IMR-90 (cell line): Measurements from ENCODE around the gene ZNF292. TPM values are rescaled to one million over a fixed set of nuclear protein-coding genes. Genes with fewer than 3 reads are reported as not detected.
"Not testable (repeated sequence)": the region's sequence is repeated elsewhere in the genome, so short reads cannot be mapped to it uniquely, and the experiment has no call there.

Source experiments
- ATAC-seq: fragments of 200-7000 bp; cut with Tn5 transposase; 2 replicates; pipeline ENCODE4 v1.9.1; 2020; ENCODE audit warnings: low read depth, mild to moderate bottlenecking, moderate library complexity
- BruUV-seq: library from RNA; stranded (reverse); fragments of 400-500 nt; replicated peaks from 2 replicates; lab custom pipeline; 2021; lab: Mats Ljungman, UMichigan
- CTCF ChIA-PET: fragments of 300-600 bp; formaldehyde crosslinking; extraction: SDS; loops from one replicate; lab custom pipeline; 2021; ENCODE audit warnings: antibody characterized with exemption; lab: Yijun Ruan, JAX
- POLR2A ChIA-PET: fragments of 300-600 bp; sonication (Branson Sonifier 250); formaldehyde crosslinking; loops from one replicate; lab custom pipeline; 2022; ENCODE audit warnings: antibody characterized with exemption; ENCODE audit not compliant: unreplicated experiment; lab: Charles Lee
- DNase-seq: peaks from one replicate; pipeline ENCODE4 v3.0.0; 2013
- H2AFZ ChIP-seq: replicated peaks from 2 replicates; pipeline ENCODE3; 2013; ENCODE audit warnings: low read length, mild to moderate bottlenecking; ENCODE audit not compliant: poor library complexity
- H2AK5ac ChIP-seq: 2 replicates; pipeline ENCODE4 v1.6.1; 2013; ENCODE audit warnings: low read depth, low read length, inconsistent platforms
- H2AK9ac ChIP-seq: replicated peaks from 2 replicates; pipeline ENCODE3; 2013; ENCODE audit warnings: mild to moderate bottlenecking, low read depth, low read length, moderate library complexity; ENCODE audit not compliant: poor library complexity
- H2BK120ac ChIP-seq: 2 replicates; pipeline ENCODE4 v1.6.1; 2013; ENCODE audit warnings: low read depth, low read length, inconsistent platforms
- H2BK15ac ChIP-seq: 3 replicates; pipeline ENCODE4 v1.6.1; 2013; ENCODE audit warnings: low read depth, low read length, inconsistent platforms
- H2BK20ac ChIP-seq: 2 replicates; pipeline ENCODE4 v1.6.1; 2013; ENCODE audit warnings: low read depth, mild to moderate bottlenecking, inconsistent platforms, low read length, moderate library complexity
- H2BK5ac ChIP-seq: 2 replicates; pipeline ENCODE4 v1.6.1; 2013; ENCODE audit warnings: mild to moderate bottlenecking, low read depth, low read length, inconsistent platforms; ENCODE audit not compliant: poor library complexity, severe bottlenecking
- H3K14ac ChIP-seq: replicated peaks from 2 replicates; pipeline ENCODE4 v1.6.1; 2013; ENCODE audit warnings: low read depth, low read length, inconsistent platforms
- H3K18ac ChIP-seq: 2 replicates; pipeline ENCODE4 v1.6.1; 2013; ENCODE audit warnings: low read depth, low read length, control low read depth
- H3K23ac ChIP-seq: 2 replicates; pipeline ENCODE4 v1.6.1; 2013; ENCODE audit warnings: low read depth, low read length, inconsistent platforms
- H3K27ac ChIP-seq: 2 replicates; pipeline ENCODE4 v1.5.1; 2013; ENCODE audit warnings: mild to moderate bottlenecking, control low read depth, low read length; ENCODE audit not compliant: insufficient read depth
- H3K27me3 ChIP-seq: 2 replicates; pipeline ENCODE4 v1.6.1; 2013; ENCODE audit warnings: low read length; ENCODE audit not compliant: control insufficient read depth, insufficient read depth
- H3K36me3 ChIP-seq: 2 replicates; pipeline ENCODE4 v1.6.1; 2013; ENCODE audit warnings: low read length, mixed read lengths; ENCODE audit not compliant: control insufficient read depth, insufficient read depth
- H3K4ac ChIP-seq: 2 replicates; pipeline ENCODE4 v1.6.1; 2013; ENCODE audit warnings: low read depth, low read length, inconsistent platforms
- H3K4me1 ChIP-seq: 2 replicates; pipeline ENCODE4 v1.6.1; 2013; ENCODE audit warnings: low read length, mixed read lengths; ENCODE audit not compliant: control insufficient read depth, insufficient read depth
- H3K4me2 ChIP-seq: 2 replicates; pipeline ENCODE4 v1.6.1; 2013; ENCODE audit warnings: low read depth, mild to moderate bottlenecking, control low read depth, low read length, moderate library complexity
- H3K4me3 ChIP-seq: 2 replicates; pipeline ENCODE4 v1.5.1; 2013; ENCODE audit warnings: low read depth, mild to moderate bottlenecking, control low read depth, low read length, moderate library complexity; ENCODE audit not compliant: insufficient read depth
- H3K56ac ChIP-seq: 2 replicates; pipeline ENCODE4 v1.6.1; 2013; ENCODE audit warnings: low read length, inconsistent platforms; ENCODE audit not compliant: insufficient read depth; ENCODE audit errors: extremely low read depth
- H3K79me1 ChIP-seq, 2 experiments: 2 replicates each; pipeline ENCODE4 v1.6.1; 2013; ENCODE audit warnings: low read length in 2 of 2, inconsistent platforms in 1 of 2, low read depth in 1 of 2
- H3K9ac ChIP-seq: 2 replicates; pipeline ENCODE4 v1.6.1; 2013; ENCODE audit warnings: low read depth, low read length, control low read depth
- H3K9me1 ChIP-seq: 2 replicates; pipeline ENCODE4 v1.6.1; 2013; ENCODE audit warnings: low read length, inconsistent platforms; ENCODE audit not compliant: insufficient read depth
- H3K9me3 ChIP-seq: 2 replicates; pipeline ENCODE4 v1.6.1; 2013; ENCODE audit warnings: low read length; ENCODE audit not compliant: control insufficient read depth, insufficient read depth
- H4K20me1 ChIP-seq: 2 replicates; pipeline ENCODE4 v1.6.1; 2013; ENCODE audit warnings: low read length, inconsistent platforms; ENCODE audit not compliant: insufficient read depth
- H4K5ac ChIP-seq: 2 replicates; pipeline ENCODE4 v1.6.1; 2013; ENCODE audit warnings: mild to moderate bottlenecking, low read depth, low read length, control low read depth
- H4K8ac ChIP-seq, 2 experiments: 2 replicates each; pipeline ENCODE4 v1.6.1; 2013; ENCODE audit warnings: low read depth in 2 of 2, low read length in 2 of 2, control low read depth in 1 of 2, inconsistent platforms in 1 of 2
- H4K91ac ChIP-seq: 2 replicates; pipeline ENCODE4 v1.6.1; 2013; ENCODE audit warnings: low read depth, low read length, inconsistent platforms; ENCODE audit not compliant: insufficient read depth
- WGBS, 2 experiments: methylation state at CpG; one replicate each; pipeline versions ENCODE4 v1.1.5 to v1.1.7; 2013; ENCODE audit warnings: missing lambda C conversion rate in 2 of 2; ENCODE audit not compliant: insufficient read length in 1 of 2; ENCODE audit errors: extremely low coverage in 2 of 2; 5-methylcytosine and 5-hydroxymethylcytosine counted together
- dilution Hi-C: fragments of 300-500 bp; cut with HindIII; formaldehyde crosslinking; loops from one replicate; pipeline ENCODE4 v1.14.3; 2018; ENCODE audit warnings: low sequenced_read_pairs; ENCODE audit not compliant: unreplicated experiment
- in situ Hi-C: fragments of 300-500 bp; cut with MboI; formaldehyde crosslinking; loops from 3 replicates; pipeline ENCODE4 v1.14.3; 2019; ENCODE audit warnings: low sequenced_read_pairs, inconsistent platforms, mixed read lengths
- intact Hi-C: fragments of 100-400 bp; cut with micrococcal nuclease; formaldehyde crosslinking; loops from 2 replicates; pipeline ENCODE4 v1.10.0; 2022
- polyA plus RNA-seq, 3 experiments: library from polyadenylated mRNA; depleted of rRNA; stranded (reverse); fragments of >200 nt; gene quantifications; 2 replicates each; pipeline ENCODE4 v1.2.3, GENCODE V29; 2012; ENCODE audit warnings: low replicate concordance in 1 of 3
- total RNA-seq: library from RNA; depleted of rRNA; stranded (reverse); fragments of >200 nt; gene quantifications from 2 replicates; pipeline ENCODE4 v1.2.3, GENCODE V29; 2012

The ZNF292 gene
- total and polyA plus RNA-seq, 2 of the 4 experiments (the other 2 are of a cell fraction): 5.5 to 28.3 TPM

GRCh38 chr6:87239098-87239635 is 83.8 kb downstream of the ZNF292 start:
- POLR2A ChIA-PET, dilution Hi-C loops, H2BK20ac ChIP-seq, BruUV-seq, H3K14ac ChIP-seq, H2BK5ac ChIP-seq, in situ Hi-C loops, H2AFZ ChIP-seq, H3K27me3 ChIP-seq, H4K8ac ChIP-seq, H3K18ac ChIP-seq, H3K9ac ChIP-seq, H2AK9ac ChIP-seq, CTCF ChIA-PET, H3K4me1 ChIP-seq, H3K4ac ChIP-seq, H3K27ac ChIP-seq, H3K4me3 ChIP-seq, H3K9me3 ChIP-seq, ATAC-seq, H4K5ac ChIP-seq, H2BK15ac ChIP-seq, H4K91ac ChIP-seq, H3K4me2 ChIP-seq, H3K23ac ChIP-seq, H2BK120ac ChIP-seq, DNase-seq, H2AK5ac ChIP-seq, H3K9me1 ChIP-seq, H3K56ac ChIP-seq: not testable (repeated sequence)
- intact Hi-C loops: loop anchor here (5.0 kb wide), 2 partner anchors 102 to 172 kb away; no protein-coding TSS in a partner anchor
- peaks cover 14% of the 10 kb centered on the region; the same call in 1 of the 2 replicates for H4K20me1 ChIP-seq
- peaks cover 14% of the 10 kb centered on the region for H3K36me3 ChIP-seq
- WGBS, 2 experiments: no CpG with 5 or more reads among the region's 39 CpGs
- peaks cover 14 to 28% of the 10 kb centered on the region in 2 experiments for H3K79me1 ChIP-seq
